Progenitor cell of endocrine pancreas (in vitro differentiated cells): ENCODE results near the gene GPR45. TPM values are rescaled to one million over a fixed set of nuclear protein-coding genes. Genes with fewer than 3 reads are reported as not detected.
"Not testable (repeated sequence)": the region's sequence is repeated elsewhere in the genome, so short reads cannot be mapped to it uniquely, and the experiment has no call there.

Experiments
- DNase-seq: peaks from one replicate; pipeline ENCODE4 v3.0.0; 2021; ENCODE audit warnings: low spot score; ENCODE audit not compliant: unreplicated experiment
- H3K27ac Mint-ChIP-seq: 2 replicates; pipeline ENCODE4 v1.8.0; 2021; ENCODE audit warnings: mild to moderate bottlenecking, moderate library complexity, mixed read lengths
- H3K27me3 Mint-ChIP-seq: 2 replicates; pipeline ENCODE4 v1.8.0; 2021; ENCODE audit warnings: mixed read lengths
- H3K36me3 Mint-ChIP-seq: 2 replicates; pipeline ENCODE4 v1.8.0; 2022; ENCODE audit warnings: mixed read lengths; ENCODE audit not compliant: insufficient read depth
- H3K4me1 Mint-ChIP-seq: 2 replicates; pipeline ENCODE4 v1.8.0; 2021; ENCODE audit warnings: low read depth, mixed read lengths
- H3K4me3 Mint-ChIP-seq: 2 replicates; pipeline ENCODE4 v1.8.0; 2021; ENCODE audit warnings: low read depth, mild to moderate bottlenecking, moderate library complexity, mixed read lengths
- H3K9me3 Mint-ChIP-seq: 2 replicates; pipeline ENCODE4 v1.8.0; 2021; ENCODE audit warnings: low read depth, mixed read lengths
- total RNA-seq: library from RNA; stranded (reverse); gene quantifications from 2 replicates; pipeline ENCODE4 v1.2.1, GENCODE V29; 2021
- TF ChIP-seq, protein P1 (sequence below): fragments of 200-600 bp; sonication (generic); IDR thresholded peaks from one replicate; pipeline ENCODE4 v1.5.0; 2021; ENCODE audit warnings: antibody characterized with exemption, mild to moderate bottlenecking; ENCODE audit not compliant: unreplicated experiment

GPR45 gene
- total RNA-seq, 1 donor from 2014 or later = not detected

GRCh38 chr2:105248316-105249070 is 7.0 kb downstream of the GPR45 start:
- Mint-ChIP-seq H3K27ac (no peak overlapping the region), H3K36me3 (peaks cover 3% of the 10 kb centered on the region), H3K4me3 (no peak overlapping the region), H3K4me1 (no peaks in the 10 kb centered on the region), H3K9me3 (peaks cover 6% of the 10 kb centered on the region), H3K27me3 (no peaks in the 10 kb centered on the region)
- DNase-seq = no peak
- TF ChIP-seq, protein P1, sequence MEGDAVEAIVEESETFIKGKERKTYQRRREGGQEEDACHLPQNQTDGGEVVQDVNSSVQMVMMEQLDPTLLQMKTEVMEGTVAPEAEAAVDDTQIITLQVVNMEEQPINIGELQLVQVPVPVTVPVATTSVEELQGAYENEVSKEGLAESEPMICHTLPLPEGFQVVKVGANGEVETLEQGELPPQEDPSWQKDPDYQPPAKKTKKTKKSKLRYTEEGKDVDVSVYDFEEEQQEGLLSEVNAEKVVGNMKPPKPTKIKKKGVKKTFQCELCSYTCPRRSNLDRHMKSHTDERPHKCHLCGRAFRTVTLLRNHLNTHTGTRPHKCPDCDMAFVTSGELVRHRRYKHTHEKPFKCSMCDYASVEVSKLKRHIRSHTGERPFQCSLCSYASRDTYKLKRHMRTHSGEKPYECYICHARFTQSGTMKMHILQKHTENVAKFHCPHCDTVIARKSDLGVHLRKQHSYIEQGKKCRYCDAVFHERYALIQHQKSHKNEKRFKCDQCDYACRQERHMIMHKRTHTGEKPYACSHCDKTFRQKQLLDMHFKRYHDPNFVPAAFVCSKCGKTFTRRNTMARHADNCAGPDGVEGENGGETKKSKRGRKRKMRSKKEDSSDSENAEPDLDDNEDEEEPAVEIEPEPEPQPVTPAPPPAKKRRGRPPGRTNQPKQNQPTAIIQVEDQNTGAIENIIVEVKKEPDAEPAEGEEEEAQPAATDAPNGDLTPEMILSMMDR = no peak

DNA sequence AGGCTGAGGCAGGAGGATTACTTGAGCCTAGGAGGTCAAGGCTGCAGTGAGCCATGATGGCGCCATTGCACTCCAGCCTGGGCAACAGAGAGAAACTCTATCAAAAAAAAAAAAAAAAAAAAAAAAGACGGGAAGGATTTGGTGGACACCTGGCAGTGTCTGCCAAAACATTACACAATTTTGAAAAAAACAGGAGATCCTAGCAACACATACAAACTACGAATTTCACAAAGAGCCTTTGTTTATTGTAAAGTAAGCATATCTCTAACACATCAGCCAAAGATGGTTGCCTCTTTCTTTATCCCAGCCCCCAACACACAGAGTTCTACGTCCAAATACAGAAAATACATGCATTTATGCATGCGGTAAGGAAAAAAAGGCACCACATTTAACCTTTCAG is 7.6 kb downstream of the GPR45 start:
- Mint-ChIP-seq H3K4me3 (no peak overlapping the region), H3K4me1 (no peaks in the 10 kb centered on the region), H3K36me3 (peaks cover 3% of the 10 kb centered on the region), H3K9me3 (peaks cover 6% of the 10 kb centered on the region), H3K27ac (no peak overlapping the region), H3K27me3 (no peaks in the 10 kb centered on the region)
- TF ChIP-seq, protein P1 = no peak
- DNase-seq = no peak

GRCh38 chr2:105249891-105250290 is 8.3 kb downstream of the GPR45 start:
- TF ChIP-seq, protein P1 = no peak
- H3K9me3 Mint-ChIP-seq = peaks cover 6% of the 10 kb centered on the region
- H3K36me3 Mint-ChIP-seq = peaks cover 3% of the 10 kb centered on the region
- no peaks in the 10 kb centered on the region for H3K27me3 Mint-ChIP-seq
- no peaks in the 10 kb centered on the region for H3K4me1 Mint-ChIP-seq
- H3K27ac Mint-ChIP-seq = no peak overlapping the region
- H3K4me3 Mint-ChIP-seq = no peak overlapping the region
- DNase-seq = no peak

DNA sequence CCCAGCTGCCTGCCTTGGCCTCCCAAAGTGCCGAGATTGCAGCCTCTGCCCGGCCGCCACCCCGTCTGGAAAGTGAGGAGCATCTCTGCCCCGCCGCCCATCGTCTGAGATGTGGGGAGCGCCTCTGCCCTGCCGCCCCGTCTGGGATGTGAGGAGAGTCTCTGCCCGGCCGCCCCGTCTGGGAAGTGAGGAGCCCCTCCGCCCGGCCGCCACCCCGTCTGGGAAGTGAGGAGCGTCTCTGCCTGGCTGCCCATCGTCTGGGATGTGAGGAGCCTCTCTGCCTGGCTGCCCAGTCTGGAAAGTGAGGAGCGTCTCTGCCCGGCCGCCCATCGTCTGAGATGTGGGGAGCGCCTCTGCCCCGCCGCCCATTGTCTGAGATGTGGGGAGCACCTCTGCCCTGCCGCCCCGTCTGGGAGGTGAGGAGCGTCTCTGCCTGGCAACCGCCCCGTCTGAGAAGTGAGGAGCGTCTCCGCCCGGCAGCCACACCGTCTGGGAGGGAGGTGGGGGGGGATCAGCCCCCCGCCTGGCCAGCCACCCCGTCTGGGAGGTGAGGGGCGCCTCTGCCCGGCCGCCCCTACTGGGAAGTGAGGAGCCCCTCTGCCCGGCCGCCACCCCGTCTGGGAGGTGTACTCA is 9.6 kb downstream of the GPR45 start:
- not testable (repeated sequence) for H3K4me3 Mint-ChIP-seq, H3K27ac Mint-ChIP-seq

GRCh38 chr2:105252271-105252670 is 10.7 kb downstream of the GPR45 start:
- Mint-ChIP-seq H3K27ac (no peak overlapping the region), H3K27me3 (no peaks in the 10 kb centered on the region), H3K4me3 (no peak overlapping the region), H3K9me3 (peaks cover 6% of the 10 kb centered on the region), H3K4me1 (no peaks in the 10 kb centered on the region), H3K36me3 (peaks cover 3% of the 10 kb centered on the region)
- TF ChIP-seq, protein P1 = no peak
- DNase-seq = no peak

More for the DNA sequence above, 9.6 kb downstream of the GPR45 start:
- not testable (repeated sequence) for H3K4me1 Mint-ChIP-seq, H3K9me3 Mint-ChIP-seq, DNase-seq, H3K36me3 Mint-ChIP-seq, H3K27me3 Mint-ChIP-seq
